HG03280 (cell line): ENCODE data around the gene PDZD8.
"Not testable (repeated sequence)": the region's sequence is repeated elsewhere in the genome, so short reads cannot be mapped to it uniquely, and the experiment has no call there.

Experiments
- ATAC-seq: cut with Tn5 transposase; IDR thresholded peaks from one replicate; pipeline ENCODE4 v1.9.1; 2021; ENCODE audit warnings: mild to moderate bottlenecking, moderate library complexity; ENCODE audit not compliant: unreplicated experiment

The PDZD8 gene

DNA sequence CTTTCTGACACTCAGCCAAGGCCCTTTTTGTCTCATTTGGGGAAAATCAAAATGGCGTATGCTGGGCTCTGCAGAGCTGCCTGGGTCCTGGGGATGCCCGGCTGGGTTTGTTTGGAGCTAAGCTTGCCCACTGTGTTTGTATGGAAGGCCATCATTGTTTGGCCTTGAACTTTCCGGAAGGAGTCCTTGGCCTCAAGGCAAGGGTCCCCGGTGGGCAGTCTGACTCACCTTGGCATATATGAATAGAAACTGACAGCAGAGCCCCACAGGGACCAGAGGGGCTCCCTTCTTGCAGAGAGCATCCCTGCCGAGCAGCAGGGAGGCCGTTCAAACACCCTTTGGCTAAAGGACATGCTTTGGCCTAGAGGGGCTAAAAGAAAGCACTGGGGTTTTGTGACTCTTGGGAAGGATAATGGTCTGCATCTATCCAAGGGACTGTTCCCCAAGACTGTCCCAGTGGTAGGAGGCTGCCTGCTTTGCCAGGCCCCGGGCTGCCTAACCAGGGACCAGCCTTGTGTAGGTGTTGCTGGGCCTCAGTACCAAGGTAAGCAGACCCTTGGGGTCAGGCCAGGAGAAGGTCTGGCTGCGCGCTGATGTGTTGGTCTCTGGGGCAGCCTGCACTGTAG, 119.3 kb downstream of the PDZD8 start:
- ATAC-seq, result no peak

DNA sequence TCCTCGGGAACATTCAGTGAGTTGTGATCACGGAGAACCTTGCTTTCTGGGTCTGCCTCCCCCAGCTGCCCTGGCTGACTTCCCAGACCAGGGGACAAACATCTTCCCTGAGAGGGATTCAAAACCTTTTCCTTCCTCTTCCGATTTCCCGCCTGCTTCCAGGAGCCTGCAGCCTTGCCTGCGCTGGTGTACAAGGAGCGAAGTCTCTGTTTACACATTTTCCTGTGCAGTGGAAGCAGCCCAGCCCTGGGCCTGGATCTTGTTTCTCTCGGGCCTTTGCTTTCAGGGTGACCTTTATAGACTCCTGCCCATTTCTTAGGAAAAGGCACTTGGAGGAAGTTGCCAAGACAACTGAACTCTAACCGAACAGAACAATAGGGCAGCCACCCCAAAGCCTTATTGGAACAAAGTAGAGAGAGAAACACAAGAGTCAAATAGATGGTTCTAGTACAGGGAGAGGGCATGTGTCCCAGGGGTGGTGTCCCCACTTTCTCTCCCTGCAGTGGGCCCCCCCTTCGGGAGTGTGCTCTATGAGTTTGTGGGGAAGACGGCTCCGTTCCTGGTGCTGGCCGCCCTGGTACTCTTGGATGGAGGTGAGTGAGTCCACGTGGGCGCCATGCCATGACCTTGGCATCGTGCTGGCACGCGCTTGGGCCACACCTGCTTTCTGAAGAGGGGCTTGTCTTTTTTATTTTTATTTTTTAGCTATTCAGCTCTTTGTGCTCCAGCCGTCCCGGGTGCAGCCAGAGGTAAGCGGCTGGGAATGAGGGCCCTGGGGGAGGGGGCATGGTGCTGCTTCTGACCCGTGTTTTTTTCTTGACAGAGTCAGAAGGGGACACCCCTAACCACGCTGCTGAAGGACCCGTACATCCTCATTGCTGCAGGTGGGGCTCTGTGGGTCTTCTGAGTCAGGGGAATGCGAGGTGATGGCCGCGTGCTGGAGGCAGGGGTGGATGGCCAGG, 120.2 kb downstream of the PDZD8 start:
- ATAC-seq, result no peak

DNA sequence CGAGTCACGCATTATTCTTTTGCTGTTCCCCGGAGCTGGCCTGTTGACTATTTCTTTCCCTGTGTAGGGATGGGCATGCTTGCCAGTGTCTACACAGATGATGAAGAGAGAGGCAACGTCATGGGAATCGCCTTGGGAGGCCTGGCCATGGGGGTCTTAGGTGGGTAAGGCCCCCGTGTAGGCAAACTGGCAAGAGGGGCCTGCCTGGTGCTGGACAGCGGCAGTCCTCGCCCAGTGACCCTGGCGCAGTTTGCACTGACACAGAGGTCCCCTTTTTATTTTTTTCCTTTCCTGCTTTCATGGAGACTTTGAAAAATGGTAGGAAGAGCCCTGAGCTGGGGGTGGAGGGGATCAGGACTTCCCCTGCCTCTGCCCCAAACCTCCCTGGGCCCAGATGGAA, 120.9 kb downstream of the PDZD8 start:
- no peak for ATAC-seq

DNA sequence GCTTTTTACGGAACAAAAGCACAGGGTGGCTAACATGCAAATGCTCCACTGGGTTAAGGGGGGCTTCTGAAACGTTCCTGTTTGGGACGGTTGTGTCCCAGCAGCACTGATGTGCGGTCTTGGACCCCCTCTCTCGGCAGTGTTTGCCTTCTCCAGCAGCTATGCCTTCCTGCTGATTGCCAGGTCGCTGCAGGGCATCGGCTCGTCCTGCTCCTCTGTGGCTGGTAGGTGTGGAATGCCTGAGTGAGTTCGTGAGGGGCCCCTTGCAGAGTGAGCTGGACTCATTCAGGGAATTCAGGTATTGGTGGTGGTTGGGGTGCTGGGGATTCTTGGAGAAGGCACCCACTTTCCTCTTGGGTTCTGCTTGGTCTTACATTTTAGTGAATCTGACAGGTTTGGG, 121.3 kb downstream of the PDZD8 start:
- no peak for ATAC-seq

DNA sequence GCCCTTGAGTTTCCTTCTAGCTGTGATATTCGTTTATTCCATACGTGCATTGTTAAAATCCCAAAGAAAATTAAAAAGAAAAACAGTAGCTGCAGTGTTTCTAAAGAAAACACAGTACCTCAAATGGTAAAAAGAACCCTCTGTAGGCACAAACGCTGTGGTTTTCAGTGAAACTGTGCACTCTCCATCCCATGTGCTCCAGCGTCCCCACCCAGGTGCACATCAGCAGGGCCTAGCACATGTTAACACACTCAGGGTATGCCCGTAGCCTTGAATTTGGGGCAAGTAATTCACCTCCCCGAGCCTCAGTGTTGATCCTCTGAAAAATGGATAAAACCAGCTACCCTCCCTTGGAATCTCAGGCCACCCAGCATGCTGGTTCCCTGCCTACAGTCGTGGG, 124.8 kb downstream of the PDZD8 start:
- no peak for ATAC-seq

DNA sequence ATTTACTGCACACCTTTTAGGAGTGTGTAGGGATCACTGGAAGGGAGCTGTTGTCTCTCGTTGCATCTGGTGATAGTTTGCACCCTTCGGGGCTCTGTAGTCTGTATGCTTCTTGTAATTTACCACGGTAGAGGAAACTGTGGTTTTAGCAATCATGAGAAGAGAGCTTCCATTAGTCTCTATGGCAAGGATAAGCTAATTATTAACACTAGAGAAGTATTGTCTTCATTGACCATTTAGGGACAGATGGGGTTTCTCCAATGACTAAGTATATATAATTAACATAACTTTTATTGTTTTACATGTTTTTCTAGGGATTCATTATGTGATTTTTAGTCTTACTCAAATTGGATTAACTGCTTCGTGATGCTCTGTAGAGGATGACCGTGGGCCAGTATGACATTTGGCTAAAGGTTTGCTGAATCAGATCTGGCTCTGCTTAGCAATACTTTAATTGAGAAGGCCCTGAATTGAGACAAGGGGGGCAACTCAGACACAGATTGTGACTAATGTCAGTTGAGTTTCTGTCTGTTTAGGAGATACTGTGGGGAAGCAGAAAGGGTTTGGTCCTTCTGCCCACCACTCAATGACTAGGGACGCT, 125.6 kb downstream of the PDZD8 start:
- no peak for ATAC-seq

DNA sequence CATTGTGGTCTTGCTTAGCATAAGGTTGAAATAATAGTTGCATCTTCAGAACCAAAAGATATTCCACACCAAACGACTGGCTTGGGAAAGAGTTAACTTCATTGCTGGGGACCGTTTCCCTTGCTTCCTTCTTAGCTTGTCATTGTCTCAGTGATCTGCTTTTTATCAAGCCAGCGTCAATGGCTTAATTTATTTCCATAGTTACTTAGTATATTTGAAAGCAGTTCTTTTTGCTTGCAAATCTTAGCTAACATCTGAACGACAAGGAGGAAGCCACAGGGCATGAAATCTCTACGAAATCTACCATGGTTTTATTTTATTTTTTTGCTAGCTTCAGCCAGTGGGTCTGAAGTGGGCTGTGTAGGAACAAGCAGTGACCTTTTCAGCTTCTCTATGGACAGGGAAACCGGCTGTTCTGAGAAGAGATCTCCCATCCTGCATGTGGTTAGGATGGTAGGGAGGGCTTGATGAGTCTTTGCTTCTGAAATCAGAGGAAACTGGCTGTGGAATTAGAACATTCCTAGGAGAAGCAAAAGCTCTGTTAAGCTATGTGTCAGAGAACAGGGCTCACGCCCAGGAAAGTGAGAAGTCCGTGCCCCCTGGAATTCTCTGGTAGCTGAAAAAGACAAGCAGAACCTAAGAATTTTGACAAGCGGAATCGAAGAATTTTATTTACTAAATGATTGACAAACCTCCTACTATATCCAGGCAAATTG, 126.3 kb downstream of the PDZD8 start:
- no peak for ATAC-seq

DNA sequence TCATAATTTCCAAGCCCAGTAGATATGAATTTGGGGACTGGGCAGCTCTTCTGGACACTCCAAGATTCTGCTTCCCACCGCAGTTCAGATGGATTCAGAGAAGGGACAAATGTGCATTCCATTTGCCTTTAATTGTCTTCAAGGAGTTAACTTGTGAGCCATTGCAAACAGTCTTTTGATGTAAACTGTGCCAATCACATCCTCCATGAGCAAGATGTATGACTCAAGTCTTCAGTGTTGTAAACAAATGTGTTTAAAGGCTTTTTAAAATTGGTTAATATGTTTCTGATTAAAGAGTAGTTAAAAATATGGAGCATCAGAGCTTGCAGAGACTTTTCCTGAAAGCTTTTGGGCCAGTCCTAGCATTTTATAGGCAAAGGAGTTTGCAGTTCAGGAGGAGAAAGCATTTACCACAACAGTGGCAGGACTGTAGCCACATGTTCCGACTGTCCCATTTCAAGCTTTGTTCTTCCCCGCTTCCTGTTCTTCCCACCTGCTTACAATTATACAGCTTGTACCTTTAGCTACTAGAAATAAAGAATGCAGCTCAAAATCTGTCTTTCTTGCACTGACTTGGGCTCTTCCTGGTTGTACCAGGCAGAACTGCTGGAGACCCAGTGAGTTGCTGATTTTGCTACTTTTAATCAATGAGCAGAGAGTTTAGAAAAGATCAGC, 128.1 kb downstream of the PDZD8 start:
- no peak for ATAC-seq

DNA sequence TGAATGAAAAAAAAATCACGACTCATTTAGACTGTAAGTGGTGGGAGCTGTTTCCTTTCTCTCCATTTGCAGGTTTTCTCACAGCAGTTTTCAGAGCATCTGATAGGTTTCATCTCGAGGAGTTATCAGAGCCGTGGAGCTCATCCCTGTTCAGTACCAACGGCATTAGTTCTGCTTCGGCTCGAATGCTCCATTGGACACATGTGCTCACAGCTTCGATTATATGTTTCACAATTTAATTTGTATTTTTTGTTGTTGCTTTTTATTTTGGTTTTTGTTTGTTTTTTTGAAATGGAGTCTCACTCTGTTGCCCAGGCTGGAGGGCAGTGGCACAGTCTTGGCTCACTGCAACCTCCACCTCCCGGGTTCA, 132.8 kb downstream of the PDZD8 start:
- ATAC-seq, result no peak

DNA sequence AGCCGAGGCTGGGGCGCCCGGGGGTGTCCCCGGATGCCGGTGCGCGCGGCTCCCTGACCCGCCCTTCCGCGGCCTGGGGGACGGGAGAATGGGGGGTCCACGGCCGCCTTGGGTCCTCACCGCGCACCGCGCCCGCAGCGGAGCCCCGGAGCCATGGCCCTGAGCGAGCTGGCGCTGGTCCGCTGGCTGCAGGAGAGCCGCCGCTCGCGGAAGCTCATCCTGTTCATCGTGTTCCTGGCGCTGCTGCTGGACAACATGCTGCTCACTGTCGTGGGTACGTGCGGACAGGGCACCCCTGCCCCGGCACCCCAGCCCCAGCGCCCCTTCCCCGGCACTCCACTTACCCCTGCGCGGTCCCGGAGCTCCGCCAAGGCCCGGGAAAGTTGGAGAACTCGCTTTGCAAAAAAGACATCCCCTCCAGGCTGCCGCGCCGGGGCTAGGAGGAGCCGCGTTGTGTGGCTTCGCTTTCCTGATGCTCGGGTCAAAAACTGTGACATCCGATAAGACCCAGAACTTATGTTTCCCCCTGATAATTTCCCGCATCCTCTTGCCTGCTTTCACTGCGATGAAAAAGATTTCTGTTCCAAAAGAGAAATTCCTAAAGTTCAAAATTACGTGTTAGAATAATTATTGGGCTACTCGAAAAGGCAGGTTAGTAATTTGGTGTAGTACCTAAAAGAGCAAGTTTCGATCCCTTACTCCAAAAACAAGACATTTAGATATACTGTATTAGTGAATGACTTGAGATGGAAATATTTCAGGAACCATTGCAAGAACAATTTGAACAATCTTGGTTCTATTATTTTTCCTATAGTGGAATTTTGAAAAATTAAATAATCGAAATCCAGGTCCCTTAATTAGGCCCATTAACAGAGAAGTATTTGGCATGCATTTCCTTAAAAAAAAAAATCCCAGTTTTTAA, 133.4 kb downstream of the PDZD8 start:
- ATAC-seq, result no peak

DNA sequence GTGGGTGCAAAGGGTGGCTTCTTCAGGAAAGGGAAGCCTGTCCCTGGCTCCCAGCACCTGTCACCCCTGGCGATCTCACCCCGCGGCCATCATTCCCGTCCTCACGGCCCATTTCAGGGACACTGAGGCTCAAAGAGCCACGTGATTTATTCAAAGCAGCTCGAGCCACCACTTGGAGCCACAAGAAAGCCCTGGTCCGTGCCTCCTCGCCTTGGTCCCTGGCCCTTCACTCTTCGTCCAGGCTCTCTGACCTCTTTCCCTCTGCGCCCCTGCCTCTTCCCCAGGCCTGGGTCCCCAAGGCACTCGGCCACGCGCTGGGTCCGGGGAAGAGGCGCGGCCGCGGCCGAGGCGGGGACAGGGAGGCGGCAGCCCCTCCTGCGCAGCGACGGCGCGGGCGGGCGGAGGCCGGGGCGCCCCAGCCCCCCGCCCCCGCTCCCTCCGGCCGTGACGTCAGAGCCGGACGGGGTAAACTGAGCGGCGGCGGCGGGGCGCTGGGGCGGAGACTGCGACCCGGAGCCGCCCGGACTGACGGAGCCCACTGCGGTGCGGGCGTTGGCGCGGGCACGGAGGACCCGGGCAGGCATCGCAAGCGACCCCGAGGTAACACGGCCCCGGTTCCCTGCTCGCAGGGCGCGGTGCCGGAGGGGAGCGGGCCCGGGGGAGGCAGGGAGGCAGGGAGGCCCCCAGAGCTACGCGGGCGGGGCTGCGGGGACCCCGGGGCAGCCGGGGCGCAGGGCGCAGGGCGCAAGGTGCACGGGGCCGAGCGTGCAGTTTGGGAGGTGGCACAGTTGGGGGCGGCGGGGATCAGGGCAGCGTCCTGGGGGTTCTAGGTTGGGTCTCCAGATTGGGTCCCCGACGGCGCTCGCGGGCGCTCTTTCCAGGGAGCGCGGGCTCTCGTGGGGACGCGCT, 134.4 kb downstream of the PDZD8 start, which contains the start of gene SLC18A2:
Gene SLC18A2, plus strand, starts transcription at position 494 of the 909 bp plus-strand sequence. CDS start 580 bp downstream, outside the sequence.
- ATAC-seq, result no peak

DNA sequence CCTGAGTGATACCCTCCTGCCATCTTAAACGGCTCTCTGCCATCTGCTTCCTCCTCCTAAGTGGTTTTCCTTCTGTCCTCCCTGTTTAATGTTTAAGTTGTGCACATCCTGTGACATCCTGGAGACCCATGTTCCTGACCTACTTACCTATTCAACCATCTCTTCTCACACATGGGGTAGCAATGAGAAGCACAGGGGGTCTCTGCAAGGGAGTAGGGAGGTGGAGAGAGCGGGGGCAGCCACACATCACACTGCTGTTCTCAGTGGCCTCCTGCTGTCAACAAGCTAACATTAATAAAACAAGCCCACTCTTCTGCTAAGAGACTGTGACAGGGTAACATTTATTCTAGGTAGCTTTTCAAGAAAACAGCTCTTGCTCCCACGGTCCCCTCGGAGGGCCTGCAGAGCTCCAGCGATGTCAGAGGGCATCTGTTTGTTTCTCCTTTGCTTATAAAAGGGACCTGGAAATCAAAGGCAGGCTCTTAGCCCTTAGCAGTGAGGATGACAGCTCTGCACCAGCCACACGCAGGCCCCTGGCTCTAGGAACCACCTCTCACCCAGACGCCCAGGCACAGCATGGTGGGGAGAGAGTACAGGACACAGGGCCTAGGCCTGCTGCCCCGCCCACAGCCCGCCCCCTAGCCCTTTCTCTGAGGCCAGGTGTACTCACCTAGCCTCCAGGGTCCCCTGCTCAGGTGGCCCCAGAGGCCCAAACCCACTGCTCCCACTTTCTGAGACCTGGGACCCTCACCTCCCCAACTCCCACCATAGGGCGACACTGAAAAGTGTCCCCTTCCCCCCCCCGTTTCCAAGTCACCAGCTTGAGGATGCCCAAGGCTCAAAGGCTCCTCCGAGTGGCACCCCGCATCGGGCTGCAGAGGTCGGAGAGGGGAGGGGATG, 135.3 kb downstream of the PDZD8 start:
- no peak for ATAC-seq

DNA sequence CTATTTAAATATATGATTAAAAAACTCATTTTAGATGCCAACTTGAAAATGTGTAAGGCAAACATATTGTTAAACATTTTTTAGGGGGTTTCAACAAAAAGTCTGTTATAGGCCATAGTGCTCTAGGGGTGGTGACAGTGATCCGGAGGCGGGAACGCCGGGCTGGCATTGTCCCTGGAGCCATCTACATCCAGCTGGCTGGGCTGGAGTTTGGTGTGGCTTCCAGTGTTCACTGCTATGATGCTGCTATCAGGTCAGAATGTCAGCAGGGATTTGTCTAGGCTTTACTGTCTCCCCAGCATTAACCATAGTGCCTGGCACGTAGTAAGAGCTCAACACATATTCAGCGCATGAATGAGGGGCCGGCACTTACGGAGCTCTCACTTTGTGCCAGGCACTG, 136.2 kb downstream of the PDZD8 start:
- no peak for ATAC-seq

DNA sequence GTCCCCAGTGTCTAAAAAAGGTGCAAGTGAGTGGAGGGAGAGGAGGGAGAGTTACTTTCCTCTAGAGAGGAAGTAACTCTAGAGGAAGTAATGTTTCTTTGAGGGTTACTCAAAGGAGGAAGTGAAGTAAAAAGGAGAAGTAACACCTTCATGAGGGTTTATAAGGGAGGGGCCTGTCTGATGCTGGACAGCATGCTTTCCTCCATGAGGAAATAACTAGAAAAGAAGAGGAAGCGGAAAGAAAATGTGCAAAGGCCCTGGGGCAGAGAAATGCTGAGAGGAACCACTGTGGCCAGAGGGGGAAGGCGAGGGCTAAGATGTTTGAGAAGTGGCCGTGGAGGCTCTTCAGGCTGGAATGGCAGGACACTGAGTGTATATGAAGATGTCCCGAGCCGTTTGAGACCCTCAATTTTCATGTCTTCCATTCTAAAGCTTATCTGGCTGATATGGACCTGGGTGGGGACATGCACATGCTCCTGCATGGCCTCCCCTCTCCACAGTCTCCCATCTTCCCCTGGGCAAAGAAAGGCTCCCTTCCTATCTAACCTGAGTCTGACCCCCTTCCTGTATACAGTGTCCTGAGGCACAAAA, 137.7 kb downstream of the PDZD8 start:
- no peak for ATAC-seq

DNA sequence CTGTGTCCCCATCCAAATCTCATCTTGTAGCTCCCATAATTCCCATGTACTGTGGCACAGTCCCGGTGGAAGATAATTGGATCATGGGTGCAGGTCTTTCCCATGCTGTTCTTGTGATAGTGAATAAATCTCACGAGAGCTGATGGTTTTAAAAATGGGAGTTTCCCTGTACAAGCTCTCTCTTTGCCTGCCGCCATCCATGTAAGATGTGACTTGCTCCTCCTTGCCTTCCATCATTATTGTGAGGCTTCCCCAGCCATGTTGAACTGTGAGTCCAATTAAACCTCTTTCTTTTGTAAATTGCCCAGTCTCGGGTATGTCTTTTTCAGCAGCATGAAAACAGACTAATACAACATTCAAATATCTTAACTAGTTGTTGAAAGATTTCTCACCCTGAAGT, 145.1 kb downstream of the PDZD8 start:
- not testable (repeated sequence) for ATAC-seq

DNA sequence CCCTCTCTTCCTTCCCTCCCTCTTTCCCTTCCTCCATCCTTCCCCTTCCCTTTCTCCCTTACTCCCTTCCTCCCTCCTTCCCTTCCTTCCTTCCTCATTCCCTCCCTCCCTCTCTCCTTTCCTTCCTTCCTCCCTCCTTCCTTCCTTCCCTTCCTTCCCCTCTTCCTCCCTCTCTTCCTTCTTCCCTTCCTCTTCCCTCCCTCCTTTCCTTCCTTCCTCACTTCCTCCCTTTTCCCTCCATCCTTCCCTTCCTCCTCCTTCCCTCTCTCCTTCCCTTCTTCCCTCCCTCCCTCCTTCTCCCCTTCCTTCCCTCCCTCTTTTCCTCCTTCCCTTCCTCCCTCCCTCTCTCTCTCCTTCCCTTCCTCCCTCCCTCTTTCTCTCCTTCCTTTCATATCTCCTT, 147.0 kb downstream of the PDZD8 start:
- no peak for ATAC-seq
